Stomach (tissue), 4 donors: ENCODE data around the gene KRT6C.

Experiments used
- CTCF ChIP-seq, 7 experiments: fragments of 450-650 bp in 4 of 7; fragments of 200-600 bp in 3 of 7; sonication (generic) in 3 of 7; IDR thresholded peaks; one replicate each; pipeline ENCODE4 v1.5.1; 2016 to 2019; ENCODE audit warnings: antibody characterized with exemption in 7 of 7, control low read depth in 2 of 7, mild to moderate bottlenecking in 1 of 7
- POLR2A ChIP-seq, 4 donors: fragments of 450-650 bp; IDR thresholded peaks; one replicate each; pipeline ENCODE4 v1.6.1; 2016; ENCODE audit warnings: antibody characterized with exemption in 4 of 4, control low read depth in 2 of 4, mild to moderate bottlenecking in 1 of 4, moderate library complexity in 1 of 4
- POLR2AphosphoS5 ChIP-seq, 3 donors: sonication (generic); formaldehyde crosslinking; IDR thresholded peaks; one replicate each; pipeline ENCODE4 v1.6.1; 2016; ENCODE audit warnings: antibody characterized with exemption in 3 of 3

GRCh38 chr12:52441320-52441911 lies 32.2 kb downstream of the KRT6C start:
- no peak for TF ChIP-seq CTCF (IDR thresholded peaks at IDR 0.05)
- no peak for TF ChIP-seq POLR2AphosphoS5 (IDR thresholded peaks at IDR 0.05)
- no peak for TF ChIP-seq POLR2A (IDR thresholded peaks at IDR 0.05)
